HepG2 (cell line): ENCODE data around the gene MEI1. TPM values are rescaled to one million over a fixed set of nuclear protein-coding genes. Genes with fewer than 3 reads are reported as not detected.

ENCODE experiments used
- AGO2 ChIP-seq: fragments of 200-400 bp; formaldehyde crosslinking; optimal IDR thresholded peaks from 2 replicates; pipeline ENCODE3; 2017; ENCODE audit warnings: mild to moderate bottlenecking, low read depth, low read length, moderate library complexity
- DZIP1 ChIP-seq: sonication (generic); formaldehyde crosslinking; IDR thresholded peaks from 2 replicates; pipeline ENCODE4 v1.5.0; 2020; ENCODE audit warnings: mild to moderate bottlenecking, missing genetic modification reagents
- FOSL2 ChIP-seq: sonication (generic); formaldehyde crosslinking; IDR thresholded peaks from 2 replicates; pipeline ENCODE4 v1.4.0; 2020; ENCODE audit warnings: missing genetic modification reagents
- FOXK1 ChIP-seq: sonication (generic); formaldehyde crosslinking; IDR thresholded peaks from 2 replicates; pipeline ENCODE4 v1.4.0; 2020; ENCODE audit warnings: low read depth, missing genetic modification reagents, borderline replicate concordance
- GATAD1 ChIP-seq: IDR thresholded peaks from 2 replicates; pipeline ENCODE4 v1.6.1; 2016; ENCODE audit warnings: missing genetic modification reagents, missing compliant biosample characterization
- IRX3 ChIP-seq: sonication (generic); formaldehyde crosslinking; IDR thresholded peaks from 2 replicates; pipeline ENCODE4 v1.8.1; 2023; ENCODE audit warnings: mild to moderate bottlenecking, low read depth, missing genetic modification reagents, borderline replicate concordance
- SMAD3 ChIP-seq: sonication (generic); formaldehyde crosslinking; IDR thresholded peaks from 2 replicates; pipeline ENCODE4 v1.4.0; 2020; ENCODE audit warnings: missing genetic modification reagents
- SP2 ChIP-seq: sonication (generic); formaldehyde crosslinking; IDR thresholded peaks from 2 replicates; pipeline ENCODE4 v1.5.1; 2020; ENCODE audit warnings: mild to moderate bottlenecking, missing genetic modification reagents
- TAF15 ChIP-seq: fragments of 200-400 bp; formaldehyde crosslinking; IDR thresholded peaks from one replicate; pipeline ENCODE4 v1.6.1; 2018; ENCODE audit warnings: mild to moderate bottlenecking, low read depth, low read length; ENCODE audit not compliant: poor library complexity, severe bottlenecking
- ZHX2 ChIP-seq, 2 experiments: sonication (generic) in 1 of 2; formaldehyde crosslinking in 1 of 2; IDR thresholded peaks; 2 replicates each; pipeline versions ENCODE4 v1.6.1 to v1.9.0; 2014 to 2022; ENCODE audit warnings: antibody characterized with exemption in 1 of 2, borderline replicate concordance in 1 of 2, inconsistent platforms in 1 of 2, low read depth in 1 of 2, missing genetic modification reagents in 1 of 2
- ZNF138 ChIP-seq: sonication (generic); formaldehyde crosslinking; IDR thresholded peaks from 2 replicates; pipeline ENCODE4 v1.5.0; 2020; ENCODE audit warnings: mild to moderate bottlenecking, low read depth, missing genetic modification reagents
- ZNF430 ChIP-seq: sonication (generic); formaldehyde crosslinking; IDR thresholded peaks from 2 replicates; pipeline ENCODE4 v1.9.0; 2021; ENCODE audit warnings: mild to moderate bottlenecking, missing genetic modification reagents
- ZNF44 ChIP-seq: sonication (generic); formaldehyde crosslinking; IDR thresholded peaks from 2 replicates; pipeline ENCODE4 v1.5.1; 2020; ENCODE audit warnings: mild to moderate bottlenecking, missing genetic modification reagents
- ZNF441 ChIP-seq: sonication (generic); formaldehyde crosslinking; IDR thresholded peaks from 2 replicates; pipeline ENCODE4 v1.7.0; 2021; ENCODE audit warnings: missing genetic modification reagents, borderline replicate concordance
- ZNF574 ChIP-seq: sonication (generic); formaldehyde crosslinking; IDR thresholded peaks from 2 replicates; pipeline ENCODE4 v1.4.0; 2020; ENCODE audit warnings: missing genetic modification reagents
- polyA plus RNA-seq, 8 experiments: library from polyadenylated mRNA; depleted of rRNA in 3 of 8; stranded (reverse) in 7 of 8; unstranded in 1 of 8; fragments of >200 nt; fragmentation: Illumina TruSeq in 4 of 8; extraction: Trizol in 4 of 8; gene quantifications; 2 replicates each; pipeline versions ENCODE4 v1.2.1 to v1.2.3, GENCODE V29; 2011 to 2016; ENCODE audit warnings: low read depth in 4 of 8, missing spikeins in 1 of 8, mixed read lengths in 1 of 8; ENCODE audit not compliant: insufficient read depth in 1 of 8
- total RNA-seq, 5 experiments: library from RNA; depleted of rRNA; stranded (reverse); fragments of >200 nt; fragmentation: Illumina TruSeq; extraction: Trizol; gene quantifications; 2 replicates each; pipeline ENCODE4 v1.2.3, GENCODE V29; 2016; ENCODE audit warnings: low read depth in 1 of 5
- TF ChIP-seq, protein P1 (sequence below): sonication (generic); formaldehyde crosslinking; IDR thresholded peaks from 2 replicates; pipeline ENCODE4 v1.4.0; 2020; ENCODE audit warnings: mild to moderate bottlenecking, missing genetic modification reagents

Gene MEI1
- total and polyA plus RNA-seq, 2 of the 13 experiments (the other 11 are each of a cell fraction or from before 2014, with no cell fraction given): 0.75 to 1.9 TPM

DNA sequence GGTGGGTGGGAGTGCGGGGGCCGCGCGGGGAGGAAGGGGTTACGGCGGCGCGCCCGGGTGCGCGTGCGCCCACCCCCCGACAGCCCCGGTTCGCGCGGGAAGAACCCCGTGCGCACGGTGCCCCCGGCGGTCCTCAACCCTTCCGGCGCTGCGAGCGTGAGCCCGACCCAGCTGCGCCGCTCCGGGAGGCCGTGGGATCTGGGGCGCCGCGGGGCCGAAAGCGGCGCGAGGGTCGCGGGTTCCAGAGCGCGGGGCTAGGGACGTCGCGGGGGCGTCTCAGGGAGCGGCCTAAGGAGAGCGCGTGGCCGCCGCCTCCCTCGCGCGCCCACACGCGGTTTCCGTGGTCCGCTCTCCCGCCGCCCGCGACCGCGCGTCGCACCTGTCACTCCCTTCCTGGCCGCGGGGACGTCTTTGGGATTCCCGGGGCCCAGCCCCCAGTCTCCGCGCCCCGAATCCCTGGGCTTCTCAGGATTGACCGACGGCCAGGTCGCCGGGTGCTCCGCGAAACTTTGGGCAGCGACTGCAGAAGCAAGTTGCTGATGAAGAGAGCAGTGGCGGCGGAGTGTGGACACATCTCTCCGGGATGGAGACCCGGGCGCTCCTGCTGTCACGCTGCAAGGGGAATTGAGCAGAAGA is 134.2 kb downstream of the MEI1 start (continued):
- TF ChIP-seq TAF15 (no peak), ZNF574 (no peak), FOXK1 (no peak), SMAD3 (CRISPR knock-in tag) (no peak), ZHX2 (IDR thresholded peaks at IDR 0.05; ENCODE audit: low read depth) (no peak), ZHX2 (CRISPR knock-in tag; IDR thresholded peaks at IDR 0.05; ENCODE audit: borderline replicate concordance) (no peak; the same call in 1 of the 2 replicates), ZNF441 (CRISPR knock-in tag) (peak; percentile 52; the same call in 1 of the 2 replicates), GATAD1 (CRISPR knock-in tag) (no peak), ZNF44 (CRISPR knock-in tag) (no peak), FOSL2 (CRISPR knock-in tag) (no peak), AGO2 (peak; percentile 78), IRX3 (CRISPR knock-in tag) (0 out of 2 replicates have a peak, but pooled peaks have one; percentile 88), DZIP1 (no peak; the same call in 1 of the 2 replicates), ZNF430 (CRISPR knock-in tag) (no peak), ZNF138 (CRISPR knock-in tag) (peak; percentile 45; the same call in 1 of the 2 replicates), SP2 (CRISPR knock-in tag) (no peak)
- TF ChIP-seq, protein P1, sequence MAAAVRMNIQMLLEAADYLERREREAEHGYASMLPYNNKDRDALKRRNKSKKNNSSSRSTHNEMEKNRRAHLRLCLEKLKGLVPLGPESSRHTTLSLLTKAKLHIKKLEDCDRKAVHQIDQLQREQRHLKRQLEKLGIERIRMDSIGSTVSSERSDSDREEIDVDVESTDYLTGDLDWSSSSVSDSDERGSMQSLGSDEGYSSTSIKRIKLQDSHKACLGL (CRISPR knock-in tag): peak; percentile 55
